Stimulated activated CD8-positive, alpha-beta memory T cell treated with anti-CD3 and anti-CD28 coated beads, Interleukin-15, amount 100 ng/mL, for 48 hours (primary cell): Measurements from ENCODE around the gene CREB3.

ENCODE experiments used
- DNase-seq, 2 donors: peaks; one replicate each; pipeline ENCODE4 v3.0.0-alpha.2; 2020; ENCODE audit warnings: low read depth in 2 of 2

The CREB3 gene

DNA sequence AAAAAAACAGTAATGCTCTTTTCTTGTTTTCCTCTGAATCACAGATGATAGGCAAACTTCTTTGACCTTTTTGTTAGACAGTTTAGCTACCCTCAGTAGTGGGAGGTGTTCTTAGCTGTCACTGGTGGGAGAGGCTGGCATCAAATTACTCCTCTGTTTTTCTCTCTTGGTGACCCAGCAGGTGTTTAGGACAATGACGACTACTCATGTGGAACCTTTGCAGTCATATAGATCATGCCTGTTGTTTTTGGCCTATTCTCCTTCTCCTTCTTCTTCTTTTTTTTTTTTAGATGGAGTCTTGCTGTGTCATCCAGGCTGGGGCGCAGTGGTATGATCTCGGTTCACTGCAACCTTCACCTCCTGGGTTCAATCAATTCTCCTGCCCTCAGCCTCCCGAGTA is 43.6 kb downstream of the CREB3 start:
- DNase-seq = no peak

DNA sequence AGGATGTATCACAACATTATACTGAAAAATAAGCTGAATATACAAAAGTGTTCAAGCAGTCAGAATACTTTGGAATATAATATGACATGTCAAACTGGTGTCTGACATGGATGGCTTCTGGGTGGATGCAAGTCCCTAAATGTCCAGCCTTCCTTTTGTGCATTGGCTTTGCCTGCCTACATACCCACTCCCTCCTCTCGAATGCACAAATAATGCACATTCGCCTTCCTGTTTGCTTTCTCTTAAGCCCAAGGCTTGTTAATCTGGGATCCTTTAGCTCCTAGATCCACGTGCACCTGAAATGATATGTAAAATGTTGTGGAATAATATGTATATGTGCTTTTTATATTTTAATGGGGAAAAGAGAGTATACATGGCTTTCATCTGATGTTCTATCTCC is 46.0 kb downstream of the CREB3 start:
- no peak for DNase-seq

DNA sequence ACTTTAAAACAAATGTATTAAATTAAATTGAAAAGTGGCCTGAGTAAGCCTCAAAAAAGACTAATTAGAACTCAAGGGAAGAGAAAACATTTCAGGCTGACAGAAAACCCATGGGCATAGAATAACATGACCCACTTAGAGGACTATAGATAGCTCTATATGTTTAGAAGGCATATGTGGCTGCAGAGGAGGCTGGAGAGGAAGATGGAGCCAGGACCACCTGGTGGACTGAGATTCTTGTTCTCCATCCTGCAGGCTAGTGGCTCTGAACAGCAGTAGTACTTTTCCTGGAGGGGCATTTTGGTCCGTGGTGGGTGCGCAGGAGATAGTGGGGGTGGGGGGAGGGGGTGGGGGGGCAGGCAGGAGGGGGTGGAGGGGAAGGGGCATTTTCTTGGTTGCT is 48.6 kb downstream of the CREB3 start:
- no peak for DNase-seq

GRCh38 chr9:35783418-35783817 is 51.0 kb downstream of the CREB3 start:
- DNase-seq = no peak
